Adrenal gland (tissue), 5 donors: ENCODE results near the gene CLMP.

Source experiments
- POLR2A ChIP-seq, 2 donors: fragments of 450-650 bp; IDR thresholded peaks; one replicate each; pipeline ENCODE4 v1.6.1; 2017; ENCODE audit warnings: antibody characterized with exemption in 2 of 2, mild to moderate bottlenecking in 2 of 2, moderate library complexity in 1 of 2
- TF ChIP-seq, protein P1 (sequence below), 6 experiments: fragments of 450-650 bp in 4 of 6; fragments of 200-600 bp in 2 of 6; sonication (generic) in 1 of 6; IDR thresholded peaks; 1 replicate in 5 of 6; 2 replicates in 1 of 6; pipeline versions ENCODE4 v1.5.1 to v1.8.0; 2016 to 2021; ENCODE audit warnings: antibody characterized with exemption in 6 of 6, mild to moderate bottlenecking in 2 of 6, moderate library complexity in 1 of 6
- donor health status: DM: no; HTN: no; CAD: no.

- TF ChIP-seq POLR2A (IDR thresholded peaks at IDR 0.05): no peak
- TF ChIP-seq, protein P1, sequence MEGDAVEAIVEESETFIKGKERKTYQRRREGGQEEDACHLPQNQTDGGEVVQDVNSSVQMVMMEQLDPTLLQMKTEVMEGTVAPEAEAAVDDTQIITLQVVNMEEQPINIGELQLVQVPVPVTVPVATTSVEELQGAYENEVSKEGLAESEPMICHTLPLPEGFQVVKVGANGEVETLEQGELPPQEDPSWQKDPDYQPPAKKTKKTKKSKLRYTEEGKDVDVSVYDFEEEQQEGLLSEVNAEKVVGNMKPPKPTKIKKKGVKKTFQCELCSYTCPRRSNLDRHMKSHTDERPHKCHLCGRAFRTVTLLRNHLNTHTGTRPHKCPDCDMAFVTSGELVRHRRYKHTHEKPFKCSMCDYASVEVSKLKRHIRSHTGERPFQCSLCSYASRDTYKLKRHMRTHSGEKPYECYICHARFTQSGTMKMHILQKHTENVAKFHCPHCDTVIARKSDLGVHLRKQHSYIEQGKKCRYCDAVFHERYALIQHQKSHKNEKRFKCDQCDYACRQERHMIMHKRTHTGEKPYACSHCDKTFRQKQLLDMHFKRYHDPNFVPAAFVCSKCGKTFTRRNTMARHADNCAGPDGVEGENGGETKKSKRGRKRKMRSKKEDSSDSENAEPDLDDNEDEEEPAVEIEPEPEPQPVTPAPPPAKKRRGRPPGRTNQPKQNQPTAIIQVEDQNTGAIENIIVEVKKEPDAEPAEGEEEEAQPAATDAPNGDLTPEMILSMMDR (IDR thresholded peaks at IDR 0.05): no peak
Observed at GRCh38 chr11:123072762-123073161, 122.3 kb downstream of the CLMP start.
